Forelimb muscle (tissue), 1 donor: ENCODE results near the gene CPEB4. TPM values are rescaled to one million over a fixed set of nuclear protein-coding genes. Genes with fewer than 3 reads are reported as not detected.

ENCODE experiments used
- DNase-seq: peaks from one replicate; pipeline ENCODE4 v3.0.0-alpha.2; 2013; ENCODE audit warnings: low read depth
- polyA plus RNA-seq: library from polyadenylated mRNA; unstranded; fragments of 120-200 nt; gene quantifications from one replicate; pipeline ENCODE4 v1.2.1, GENCODE V29; 2013; ENCODE audit not compliant: insufficient read length

Gene CPEB4
- polyA plus RNA-seq, 1 donor = 41.9 TPM

- DNase-seq = no peak
Measured at GRCh38 chr5:173973616-173973969, 85.4 kb downstream of the CPEB4 start.

GRCh38 chr5:173974688-173975239, 86.6 kb downstream of the CPEB4 start:
- no peak for DNase-seq

DNA sequence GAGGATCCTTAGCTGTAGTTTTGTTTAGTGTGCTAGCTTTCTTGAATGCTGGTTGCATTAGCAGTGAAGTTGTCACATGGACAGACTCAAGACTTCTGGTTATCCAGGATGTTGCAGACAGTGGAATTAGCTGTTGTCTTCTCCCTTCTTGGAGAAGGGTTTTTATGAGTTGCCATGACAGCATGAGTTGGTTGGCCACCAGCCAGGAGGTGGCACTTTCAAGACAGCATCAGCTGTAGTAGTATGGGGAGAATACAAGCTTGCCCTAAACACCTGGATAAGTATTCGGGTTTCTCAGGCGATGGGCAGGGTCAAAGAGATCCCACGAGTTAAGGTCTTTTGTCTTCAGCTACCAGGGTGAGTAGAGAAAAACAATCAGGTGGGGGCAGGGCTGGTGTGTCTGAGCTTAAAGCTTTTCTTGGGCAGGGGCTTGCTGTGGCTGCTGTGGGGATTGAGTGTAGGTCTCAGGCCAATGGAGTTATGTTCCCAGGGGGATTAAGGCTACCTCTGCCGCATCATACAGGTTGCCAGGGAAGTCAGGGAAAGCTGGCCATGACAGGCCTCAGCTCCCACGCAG, 93.1 kb downstream of the CPEB4 start:
- no peak for DNase-seq

DNA sequence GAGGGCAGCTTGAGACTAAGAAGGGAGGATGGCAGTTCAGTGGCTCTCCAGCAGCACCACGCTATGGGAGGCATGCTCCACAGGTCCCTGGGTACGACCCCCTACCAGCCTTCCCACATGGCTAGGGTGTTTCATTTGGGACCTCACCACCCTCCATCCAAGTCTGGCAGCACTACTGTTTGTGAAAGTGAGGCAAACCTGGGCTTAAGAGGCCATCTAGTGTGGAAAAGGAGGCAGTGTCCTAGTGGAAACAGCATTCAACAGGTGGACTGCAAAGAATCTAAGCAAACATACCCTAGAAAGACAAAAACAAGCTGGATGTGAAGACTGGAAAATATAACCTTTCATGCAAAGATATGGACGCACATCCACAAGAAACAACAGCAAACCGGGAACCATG, 96.1 kb downstream of the CPEB4 start:
- DNase-seq = no peak

DNA sequence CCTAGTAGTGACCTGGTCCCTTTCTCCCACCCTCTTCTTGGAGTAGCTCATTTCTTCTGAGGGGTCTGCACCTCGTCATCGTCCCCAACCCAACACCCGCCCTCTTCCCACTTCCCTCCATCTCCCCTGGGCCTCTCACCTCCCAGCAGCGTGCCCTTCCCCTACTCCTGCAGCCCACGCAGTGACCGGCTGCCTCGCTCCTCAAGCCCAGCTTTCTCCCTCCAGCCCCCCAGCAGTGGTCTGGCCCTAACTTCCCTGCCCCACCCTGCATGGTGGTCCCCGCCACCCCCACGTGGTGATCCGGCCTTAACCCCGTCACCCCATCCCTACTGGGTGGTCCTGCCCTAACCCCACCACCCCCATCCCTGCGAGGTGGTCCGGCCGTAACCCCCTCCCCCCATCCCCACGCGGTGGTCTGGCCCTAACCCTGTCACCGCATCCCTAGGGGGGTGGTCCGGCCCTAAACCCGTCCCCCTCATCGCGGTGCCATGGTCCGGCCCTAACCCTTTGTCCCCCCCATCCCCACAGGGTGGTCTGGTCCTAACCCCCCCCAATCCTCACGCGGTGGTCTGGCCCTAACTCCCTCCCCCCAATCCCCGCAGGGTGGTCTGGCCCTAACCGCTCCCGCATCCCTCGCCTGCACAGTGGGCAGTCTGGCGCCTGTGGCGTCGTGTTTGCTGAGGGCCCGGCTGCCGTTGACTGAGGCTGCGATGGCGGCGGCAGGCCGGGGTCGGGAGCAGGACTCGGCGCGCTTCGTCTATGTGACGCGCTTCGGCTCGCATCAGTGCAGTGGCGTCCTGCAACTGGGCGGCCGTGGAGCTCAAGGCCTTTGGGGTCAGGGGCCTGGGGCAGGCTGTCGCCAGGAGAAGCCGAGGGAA, 100.6 kb downstream of the CPEB4 start, which contains the start of gene C5orf47:
C5orf47 (plus strand) TSS at position 617 of the 878 bp plus-strand sequence; CDS start at position 711, 94 bp downstream.
- DNase-seq = no peak

DNA sequence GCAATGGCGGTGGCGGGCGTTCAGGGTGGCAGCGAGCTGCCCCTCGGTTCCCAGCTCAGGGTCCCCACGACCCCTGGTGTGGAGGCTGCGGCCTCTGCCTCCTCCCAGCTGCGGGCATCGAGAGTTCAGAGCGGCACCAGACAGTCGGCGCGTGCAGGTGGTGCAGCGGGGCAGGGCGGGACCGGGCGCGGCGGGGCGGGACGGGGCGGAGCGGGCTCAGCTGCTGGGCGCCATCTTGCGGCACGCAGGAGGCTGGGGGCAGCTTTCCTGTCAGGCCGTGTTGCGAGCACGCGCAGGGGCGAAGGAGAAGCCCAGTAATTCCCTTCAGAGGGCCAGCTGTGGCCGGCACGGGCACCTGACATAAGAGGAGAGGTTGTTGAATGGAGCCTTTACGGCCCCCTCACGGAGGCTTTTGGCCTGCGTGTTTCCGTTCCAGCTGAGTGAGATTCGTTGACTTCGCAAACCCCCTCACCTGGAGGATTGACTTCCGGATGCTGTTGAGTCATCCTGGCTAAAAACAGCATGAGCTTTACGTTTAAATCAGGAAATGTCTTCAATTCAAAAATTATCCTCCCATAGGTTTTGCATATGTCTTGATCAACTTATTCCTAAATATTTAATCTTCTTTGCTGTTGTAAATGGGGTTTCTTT, 101.4 kb downstream of the CPEB4 start:
- no peak for DNase-seq

GRCh38 chr5:173997331-173997730, 109.2 kb downstream of the CPEB4 start:
- DNase-seq = no peak

DNA sequence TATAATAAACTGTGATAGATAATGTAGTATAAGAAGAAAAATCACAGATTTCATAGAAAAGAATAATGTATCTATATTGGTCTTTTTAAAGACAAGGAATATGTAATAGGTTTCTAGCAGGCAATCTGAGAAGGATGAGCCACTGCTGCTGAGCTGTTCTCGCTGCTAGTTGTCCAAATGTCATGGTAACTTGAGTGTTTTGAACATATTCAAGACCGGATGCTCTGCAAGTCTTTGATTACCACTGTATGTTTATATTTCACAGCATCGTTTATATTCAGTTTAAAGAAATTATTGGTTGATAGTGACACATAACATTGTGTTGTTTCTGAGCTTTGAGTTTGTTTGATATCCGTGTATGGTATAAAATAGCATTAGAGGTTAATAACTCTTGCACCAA, 110.4 kb downstream of the CPEB4 start:
- DNase-seq = no peak

- no peak for DNase-seq
Measured at GRCh38 chr5:174000076-174000475, 111.9 kb downstream of the CPEB4 start.

DNA sequence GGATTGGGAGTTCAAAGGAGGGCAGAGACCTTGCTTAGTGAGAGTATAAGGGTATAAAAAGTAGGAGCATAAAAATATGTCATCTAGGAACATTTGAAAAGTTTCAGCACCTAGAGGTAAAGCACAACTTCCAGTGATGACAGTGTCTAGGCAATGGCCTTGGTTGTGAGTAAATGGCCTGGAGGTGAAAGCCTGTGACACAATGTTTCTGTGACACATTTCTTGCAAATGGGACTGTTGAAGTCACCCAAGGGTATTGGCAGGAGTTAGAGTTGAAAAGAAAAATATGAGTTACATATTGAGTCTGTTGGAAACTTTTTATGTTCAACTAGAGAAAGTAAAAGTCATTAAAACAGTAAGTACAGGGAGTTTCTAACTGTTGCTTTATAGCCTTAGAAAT, 115.6 kb downstream of the CPEB4 start:
- DNase-seq = no peak

GRCh38 chr5:174008922-174009321, 120.8 kb downstream of the CPEB4 start:
- DNase-seq = no peak

DNA sequence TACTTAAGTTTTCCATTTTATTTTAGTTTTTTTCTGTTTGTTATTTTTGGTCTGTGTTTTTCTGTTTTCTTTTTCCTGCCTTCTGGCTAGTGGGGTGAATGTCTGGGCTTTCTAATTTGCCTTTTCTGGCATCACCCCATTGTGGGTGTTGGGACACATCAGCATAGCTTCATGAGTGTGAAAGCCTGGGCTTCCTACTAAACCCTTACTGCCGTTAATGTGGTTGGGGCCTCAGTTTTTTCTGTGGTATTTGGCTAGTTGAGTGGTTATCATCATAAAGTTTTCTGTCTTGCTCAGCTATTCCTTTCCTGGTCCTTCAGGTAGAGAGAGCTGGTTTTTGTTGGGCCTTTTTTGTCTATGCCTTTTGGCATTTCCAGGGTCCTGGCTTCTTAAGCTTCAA, 122.2 kb downstream of the CPEB4 start:
- DNase-seq = no peak

DNA sequence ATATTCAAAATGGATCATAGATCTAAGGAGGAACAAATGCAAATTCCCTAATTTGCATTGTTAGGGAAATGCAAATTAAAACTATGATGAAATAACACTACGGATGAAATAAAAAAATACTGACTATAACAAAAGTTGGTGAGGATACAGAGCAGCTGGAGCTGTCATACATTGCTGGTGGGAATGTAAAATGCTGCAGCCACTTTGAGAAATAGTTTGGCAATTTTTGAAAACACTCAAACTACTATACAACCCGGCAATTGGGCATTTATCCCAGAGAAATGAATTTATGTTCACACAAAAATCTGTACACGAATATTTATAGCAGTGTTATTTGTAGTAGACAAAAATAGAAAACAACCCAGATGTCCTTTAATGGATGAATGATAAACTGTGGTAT, 123.3 kb downstream of the CPEB4 start:
- DNase-seq = no peak

Other genes with a start within 250 kb of the CPEB4 start
- gene C5orf47, start 100.8 kb downstream of the CPEB4 start, polyA plus RNA-seq = 0.14 TPM
- gene NSG2, start 157.4 kb downstream of the CPEB4 start, polyA plus RNA-seq = 0.40 TPM